DMS79 treated with DMSO at 0.1 percent for 48 hours (cell line): ENCODE data around the gene MYH11.
"Not testable (repeated sequence)": the region's sequence is repeated elsewhere in the genome, so short reads cannot be mapped to it uniquely, and the experiment has no call there.

Experiments
- DNase-seq: peaks from one replicate; lab custom pipeline; 2025; lab: John Stamatoyannopoulos, UW

MYH11 gene

DNA sequence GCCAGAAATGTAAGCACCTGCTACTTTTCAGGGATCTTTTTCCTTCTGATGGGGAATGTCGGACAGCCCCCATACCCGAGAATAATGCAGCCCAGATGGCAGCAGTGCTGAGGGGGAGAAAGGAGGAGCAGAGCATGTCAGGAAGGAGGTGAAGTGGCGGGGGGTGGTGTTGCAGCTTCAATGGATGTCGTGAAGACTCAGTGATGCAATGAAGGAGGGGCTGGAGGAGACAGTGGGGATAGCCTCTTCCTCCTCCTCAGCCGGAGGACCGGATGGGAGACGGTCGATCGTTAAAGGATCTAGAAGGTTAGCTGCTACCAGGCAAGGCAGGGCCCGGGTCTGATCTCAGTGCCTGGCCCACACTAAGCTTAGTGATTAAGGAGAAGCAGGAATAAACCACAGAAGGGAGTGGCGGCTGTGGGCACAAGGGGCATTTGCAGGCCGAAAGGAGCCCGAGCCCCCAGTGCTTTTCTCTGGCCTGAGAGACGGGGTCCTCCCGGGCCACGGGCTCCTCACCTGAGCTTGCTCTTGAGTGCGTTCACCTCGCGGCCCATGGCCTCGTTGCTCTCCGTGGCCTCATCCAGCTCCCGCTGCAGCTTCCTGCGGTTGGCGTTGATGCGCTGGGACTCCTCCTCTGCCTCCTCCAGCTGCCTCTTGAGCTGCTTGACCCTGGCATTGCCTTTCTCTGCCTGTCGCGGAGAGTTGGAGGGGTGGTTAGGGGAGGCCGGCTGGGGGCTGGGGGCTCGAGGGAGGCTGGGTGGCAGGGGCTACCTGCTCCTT lies 142.2 kb downstream of the MYH11 start:
- no peak for DNase-seq

GRCh38 chr16:15708997-15709396 lies 147.8 kb downstream of the MYH11 start:
- DNase-seq, result no peak

GRCh38 chr16:15708096-15708495 lies 148.7 kb downstream of the MYH11 start:
- DNase-seq, result no peak

- DNase-seq, result no peak
Measured at GRCh38 chr16:15707332-15707731, 149.5 kb downstream of the MYH11 start.

GRCh38 chr16:15705064-15705565 lies 151.7 kb downstream of the MYH11 start:
- no peak for DNase-seq

- DNase-seq, result peak; percentile 17
Measured at GRCh38 chr16:15704545-15704987, 152.3 kb downstream of the MYH11 start.

- no peak for DNase-seq
Measured at GRCh38 chr16:15703029-15703736, 153.6 kb downstream of the MYH11 start.

GRCh38 chr16:15701975-15702970 lies 154.6 kb downstream of the MYH11 start:
- DNase-seq, result no peak

DNA sequence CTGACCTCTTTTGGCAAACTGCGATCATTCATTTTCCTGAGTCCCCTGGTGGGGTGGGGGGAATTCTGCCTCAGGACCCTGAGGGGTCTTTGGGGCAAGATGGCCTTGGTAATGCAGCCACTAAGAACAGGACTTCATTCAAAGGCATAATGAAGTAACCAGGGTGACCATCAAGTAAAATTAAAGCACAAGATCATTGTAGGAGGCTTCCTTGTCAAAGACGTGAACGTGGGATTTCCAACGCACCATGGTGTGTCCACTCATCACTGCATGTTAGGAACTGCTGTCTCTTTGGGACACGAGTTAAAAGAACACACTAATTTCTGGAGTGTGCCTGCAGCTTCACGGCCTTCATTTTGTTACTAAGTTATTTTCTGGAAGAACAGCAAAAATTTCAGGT lies 155.5 kb downstream of the MYH11 start:
- no peak for DNase-seq

- no peak for DNase-seq
Measured at GRCh38 chr16:15699819-15700218, 157.0 kb downstream of the MYH11 start.

GRCh38 chr16:15694499-15694898 lies 162.3 kb downstream of the MYH11 start:
- no peak for DNase-seq

GRCh38 chr16:15692508-15692907 lies 164.3 kb downstream of the MYH11 start:
- not testable (repeated sequence) for DNase-seq

- DNase-seq, result no peak
Measured at GRCh38 chr16:15691046-15691445, 165.8 kb downstream of the MYH11 start.

GRCh38 chr16:15690296-15690695 lies 166.5 kb downstream of the MYH11 start:
- DNase-seq, result no peak

DNA sequence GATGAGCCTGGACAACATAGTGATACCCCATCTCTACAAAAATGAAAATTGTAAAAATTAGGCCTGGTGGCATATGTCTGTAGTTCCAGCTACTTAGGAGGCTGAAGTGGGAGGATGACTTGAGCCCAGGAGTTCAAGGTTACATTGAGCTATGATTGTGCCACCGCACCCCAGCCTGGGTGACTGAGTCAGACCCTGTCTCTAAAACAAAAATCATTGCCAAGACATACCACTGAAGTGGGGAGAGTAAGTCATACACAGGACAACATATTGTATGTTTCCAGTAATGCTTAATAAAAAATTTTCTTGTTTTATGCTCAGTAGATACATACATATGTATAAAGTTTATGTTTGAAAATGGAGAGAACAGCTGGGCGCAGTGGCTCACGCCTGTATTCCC lies 167.5 kb downstream of the MYH11 start:
- no peak for DNase-seq

DNA sequence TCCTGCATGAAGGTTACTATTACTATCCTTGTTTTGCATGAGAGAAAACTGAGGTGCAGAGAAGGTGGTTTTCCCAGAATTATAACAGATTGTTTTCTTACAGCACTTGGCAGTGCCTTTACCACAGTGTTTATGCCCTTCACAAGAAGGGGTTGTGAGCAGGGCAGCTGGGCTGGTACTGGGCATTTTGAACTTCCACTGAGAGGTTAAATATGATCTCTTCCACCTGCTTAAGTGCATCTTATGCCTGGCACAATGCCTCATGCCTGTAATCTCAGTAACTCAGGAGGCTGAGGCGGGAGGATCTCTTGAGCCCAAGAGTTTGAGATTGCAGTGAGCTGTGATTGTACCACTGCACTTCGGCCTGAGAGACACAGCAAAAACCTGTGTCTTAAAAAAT lies 170.5 kb downstream of the MYH11 start:
- DNase-seq, result peak; percentile 47

DNA sequence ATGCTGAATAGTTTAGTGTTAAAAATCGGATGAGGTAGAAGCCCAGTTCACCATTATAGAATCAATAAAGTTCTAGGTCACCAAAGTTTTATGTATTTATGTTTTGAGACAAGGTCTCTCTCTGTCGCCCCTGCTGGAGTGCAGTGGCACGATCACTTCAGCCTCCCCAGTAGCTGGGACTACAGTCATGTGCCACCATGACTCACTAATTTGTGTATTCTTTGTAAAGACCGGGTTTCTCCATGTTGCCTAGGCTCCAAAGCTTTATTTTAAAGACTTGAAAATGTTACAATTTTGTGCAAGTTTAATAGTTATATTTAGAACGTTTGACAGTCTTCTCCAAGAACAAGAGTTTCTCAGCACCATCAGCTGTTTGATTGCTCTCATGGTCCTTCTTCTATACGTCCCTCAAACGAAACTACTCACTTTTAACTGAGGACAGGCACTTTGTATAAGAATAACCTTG lies 174.7 kb downstream of the MYH11 start:
- DNase-seq, result no peak

DNA sequence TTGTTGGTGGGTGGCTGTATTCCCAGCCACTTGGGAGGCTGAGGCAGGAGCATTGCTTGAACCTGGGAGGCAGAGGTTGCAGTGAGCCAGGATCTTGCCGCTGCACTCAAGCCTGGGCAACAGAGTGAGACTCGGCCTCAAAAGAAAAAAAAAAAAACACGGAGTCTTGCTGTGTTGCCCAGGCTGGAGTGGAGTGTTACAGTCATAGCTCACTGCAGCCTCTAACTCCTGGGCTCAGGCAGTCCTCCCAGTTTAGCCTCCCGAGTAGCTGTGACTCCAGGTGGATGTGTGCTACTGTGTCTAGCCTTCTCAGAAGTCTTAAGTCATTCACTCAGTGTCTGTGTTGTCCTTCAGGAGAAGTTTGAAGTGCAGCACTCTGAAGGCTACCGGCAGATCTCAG lies 179.4 kb downstream of the MYH11 start:
- DNase-seq, result no peak

DNA sequence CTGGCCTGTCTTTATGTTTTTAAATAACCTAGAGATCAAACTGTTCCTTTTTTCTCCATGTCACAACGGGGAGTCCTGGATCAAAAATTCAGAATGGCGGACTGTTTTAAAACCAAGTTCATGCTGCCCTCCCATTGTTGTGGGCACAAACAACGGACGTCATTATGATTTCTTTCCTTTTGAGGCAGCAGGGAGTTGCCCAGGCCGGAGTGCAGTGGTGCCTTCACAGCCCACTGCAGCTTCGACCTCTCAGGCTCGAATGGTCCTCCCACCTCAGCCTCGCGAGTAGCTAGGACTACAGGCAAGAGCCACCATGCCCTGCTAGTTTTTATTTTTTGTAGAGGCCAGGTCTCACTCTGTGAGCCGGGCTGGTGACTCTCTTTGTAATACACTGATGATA lies 180.3 kb downstream of the MYH11 start:
- no peak for DNase-seq

DNA sequence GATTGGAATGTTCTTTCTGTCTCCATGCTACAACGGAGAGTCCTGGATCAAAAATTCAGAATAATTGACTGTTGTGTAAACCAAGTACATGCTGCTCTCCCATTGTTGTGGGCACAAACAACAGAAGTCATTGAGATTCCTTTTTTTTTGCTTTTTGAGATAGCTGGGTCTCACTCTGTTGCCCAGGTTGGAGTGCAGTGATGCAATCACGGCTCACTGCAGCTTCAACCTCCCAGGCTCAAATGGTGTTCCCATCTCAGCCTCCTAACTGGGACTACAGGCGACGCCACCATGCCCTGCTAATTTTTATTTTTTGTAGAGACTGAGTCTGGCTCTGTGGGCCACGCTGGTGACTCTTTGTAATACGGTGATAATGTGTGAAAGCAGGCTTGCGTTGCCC lies 182.3 kb downstream of the MYH11 start:
- DNase-seq, result no peak

DNA sequence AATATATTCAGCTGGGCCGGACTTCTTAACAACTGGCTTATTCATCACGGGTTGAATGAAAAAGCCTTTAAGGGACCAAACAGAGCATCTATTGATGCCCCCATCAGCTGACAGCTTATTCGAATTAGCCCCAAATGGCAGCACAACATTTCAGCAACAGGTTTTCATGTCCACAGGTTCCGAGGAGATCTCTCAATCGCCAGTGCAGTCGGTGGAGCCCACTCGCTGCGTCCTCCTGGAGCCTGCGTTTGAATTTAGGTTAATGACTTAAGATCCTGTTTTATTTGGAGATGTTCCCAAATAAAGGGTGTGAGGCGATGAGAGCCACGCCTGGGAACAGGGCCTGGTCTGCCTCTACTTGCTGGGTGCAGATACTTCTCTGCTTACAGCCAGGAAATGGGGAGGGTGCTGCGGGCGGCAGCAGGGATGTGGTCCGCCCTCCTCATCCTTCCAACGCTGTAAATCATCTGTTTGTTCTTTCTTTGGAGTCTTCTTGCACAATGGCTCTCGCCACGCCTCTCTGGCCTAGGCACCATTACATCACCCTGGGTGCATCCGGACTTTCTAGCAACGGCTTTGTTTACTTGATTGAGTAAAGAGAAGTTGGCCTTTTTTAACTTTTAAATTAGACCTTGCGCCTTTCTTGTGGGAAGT lies 184.2 kb downstream of the MYH11 start:
- no peak for DNase-seq
